SJCRH30 (cell line): ENCODE results near the gene PFDN1. TPM values are rescaled to one million over a fixed set of nuclear protein-coding genes. Genes with fewer than 3 reads are reported as not detected.

Experiments used
- DNase-seq, 2 experiments: peaks; one replicate each; pipeline ENCODE4 v3.0.0-alpha.2; 2015 to 2020
- H3K27ac ChIP-seq: fragments of 250-450 bp; sonication (Bioruptor Pico); 2 replicates; pipeline ENCODE4 v1.5.1; 2020; ENCODE audit warnings: mild to moderate bottlenecking, moderate library complexity
- H3K27me3 ChIP-seq: fragments of 250-450 bp; sonication (Bioruptor Pico); 2 replicates; pipeline ENCODE4 v1.5.1; 2020; ENCODE audit warnings: mild to moderate bottlenecking, moderate library complexity
- H3K36me3 ChIP-seq: fragments of 250-450 bp; sonication (Bioruptor Pico); 2 replicates; pipeline ENCODE4 v1.5.1; 2020; ENCODE audit warnings: mild to moderate bottlenecking, moderate library complexity
- H3K4me1 ChIP-seq: fragments of 250-450 bp; sonication (Bioruptor Pico); 2 replicates; pipeline ENCODE4 v1.5.1; 2020; ENCODE audit warnings: mild to moderate bottlenecking, moderate library complexity
- H3K4me3 ChIP-seq: fragments of 250-450 bp; sonication (Bioruptor Pico); 2 replicates; pipeline ENCODE4 v1.5.1; 2020; ENCODE audit warnings: mild to moderate bottlenecking, moderate library complexity
- H3K9me3 ChIP-seq: fragments of 250-450 bp; sonication (Bioruptor Pico); replicated peaks from 2 replicates; pipeline ENCODE4 v1.5.1; 2020; ENCODE audit warnings: mild to moderate bottlenecking, moderate library complexity
- total RNA-seq: library from RNA; depleted of rRNA; stranded (reverse); fragments of >200 nt; shearing (Covaris generic); gene quantifications from 2 replicates; pipeline ENCODE4 v1.2.3, GENCODE V29; 2014

PFDN1 gene
- total RNA-seq, 1 experiment from 2014 or later, result 93.9 TPM

DNA sequence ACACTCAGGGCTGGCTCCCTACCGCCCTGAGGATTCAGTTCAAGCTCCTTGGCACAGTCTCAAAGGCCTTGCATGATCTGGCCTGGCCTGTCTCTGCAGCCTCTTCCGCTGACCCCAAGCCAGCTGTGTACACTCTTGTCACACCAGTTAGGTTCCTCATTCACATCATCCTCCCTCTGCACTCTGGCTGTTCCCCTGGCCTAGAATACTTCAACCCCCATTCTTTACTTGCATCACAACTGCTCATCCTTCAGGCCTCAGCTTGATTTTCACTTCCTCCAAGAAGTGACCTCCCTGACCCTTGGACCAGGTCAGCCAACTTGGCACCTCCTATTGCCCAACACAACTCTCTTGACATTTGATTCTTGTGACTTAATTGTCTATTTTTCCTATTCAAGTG is 18.9 kb upstream of the PFDN1 start:
- no peak overlapping the region for H3K27ac ChIP-seq
- no peaks in the 10 kb centered on the region for H3K27me3 ChIP-seq
- no peaks in the 10 kb centered on the region for H3K9me3 ChIP-seq
- H3K4me3 ChIP-seq, result no peak overlapping the region
- DNase-seq, result no peak
- peaks cover 29% of the 10 kb centered on the region for H3K4me1 ChIP-seq
- H3K36me3 ChIP-seq, result no peaks in the 10 kb centered on the region

DNA sequence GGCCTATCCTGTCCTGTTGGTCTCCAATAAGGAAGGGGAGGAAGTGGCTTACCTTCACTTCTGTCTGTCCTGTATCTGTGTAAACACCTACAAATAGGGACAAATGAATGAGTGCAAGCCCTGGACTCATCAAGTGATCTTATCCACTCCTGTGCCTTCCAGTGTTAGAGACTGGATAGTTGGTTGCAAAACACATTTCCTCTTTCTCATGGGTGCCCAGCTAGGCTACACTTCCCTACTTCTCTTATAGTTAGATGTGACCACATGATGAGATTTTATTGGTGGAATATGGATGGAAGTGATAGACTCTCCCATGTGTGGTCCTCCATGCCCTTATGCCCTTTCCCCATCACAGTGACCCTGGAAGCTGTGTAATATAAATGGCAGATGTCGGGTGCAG is 16.9 kb upstream of the PFDN1 start:
- no peak overlapping the region for H3K27ac ChIP-seq
- H3K4me1 ChIP-seq, result peaks cover 24% of the 10 kb centered on the region
- no peak for DNase-seq
- H3K27me3 ChIP-seq, result no peaks in the 10 kb centered on the region
- H3K4me3 ChIP-seq, result no peak overlapping the region
- no peaks in the 10 kb centered on the region for H3K36me3 ChIP-seq
- H3K9me3 ChIP-seq, result no peaks in the 10 kb centered on the region

DNA sequence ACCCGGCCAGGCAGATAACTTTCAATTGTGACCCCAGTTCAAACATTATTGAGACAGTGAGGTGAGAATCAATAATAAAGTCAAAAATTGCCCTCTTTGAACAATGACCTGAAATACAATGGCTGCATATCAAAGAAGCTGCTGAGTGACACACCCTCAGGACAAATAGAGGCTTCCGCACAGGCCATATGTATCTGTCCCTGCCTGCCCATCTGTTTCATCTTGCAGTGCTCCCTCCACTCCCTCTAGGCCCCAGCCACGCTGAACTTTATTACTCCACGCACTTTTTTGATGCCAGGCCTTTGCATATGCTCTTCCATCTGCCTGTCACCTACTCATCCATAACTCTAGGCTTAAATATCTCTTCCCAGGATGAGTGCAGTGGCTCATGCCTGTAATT is 15.9 kb upstream of the PFDN1 start:
- H3K36me3 ChIP-seq, result no peaks in the 10 kb centered on the region
- no peak for DNase-seq
- no peak overlapping the region for H3K4me3 ChIP-seq
- no peaks in the 10 kb centered on the region for H3K9me3 ChIP-seq
- H3K27me3 ChIP-seq, result no peaks in the 10 kb centered on the region
- peaks cover 14% of the 10 kb centered on the region for H3K4me1 ChIP-seq
- H3K27ac ChIP-seq, result no peak overlapping the region

DNA sequence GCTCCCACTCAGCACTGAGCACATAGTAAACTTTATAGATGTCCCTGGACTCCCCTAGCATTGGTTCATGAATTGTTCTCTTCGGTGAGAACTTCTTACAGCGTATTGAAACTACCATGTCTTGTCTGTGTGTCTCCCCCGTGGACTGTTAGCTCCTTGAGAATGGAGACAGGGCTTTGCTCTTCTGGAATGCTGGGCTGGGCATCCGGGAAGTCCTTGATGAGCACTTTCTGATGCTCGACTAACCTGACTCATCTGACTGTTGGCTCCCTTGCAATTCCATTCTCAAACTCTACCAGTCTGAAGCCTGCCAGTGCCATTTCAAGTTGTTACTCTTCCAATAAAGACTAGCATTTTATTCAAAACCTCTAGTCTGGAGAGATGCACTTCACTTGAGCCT is 15.0 kb upstream of the PFDN1 start:
- Histone ChIP-seq H3K27me3 (no peaks in the 10 kb centered on the region), H3K4me3 (no peak overlapping the region), H3K9me3 (no peaks in the 10 kb centered on the region), H3K4me1 (peaks cover 4% of the 10 kb centered on the region), H3K27ac (no peak overlapping the region), H3K36me3 (no peaks in the 10 kb centered on the region)
- no peak for DNase-seq

DNA sequence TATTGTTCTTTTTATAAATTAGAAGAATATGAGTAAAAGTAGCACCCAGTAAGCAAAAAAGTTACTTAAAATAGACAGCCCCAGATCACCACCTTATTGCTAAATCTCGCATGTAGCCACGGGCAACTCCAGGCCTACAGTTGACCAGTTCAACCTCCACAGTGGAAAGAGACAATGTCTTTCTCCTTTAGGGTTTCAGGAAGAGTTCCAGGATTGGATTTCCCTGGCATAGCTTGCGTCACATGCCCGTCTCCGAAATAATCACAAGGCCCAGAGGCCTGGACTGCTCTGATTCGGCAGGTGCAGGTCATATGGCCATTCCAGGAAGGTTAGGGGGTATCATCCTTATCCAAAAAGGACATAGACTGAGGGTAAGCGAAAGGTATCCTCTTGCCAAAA is 9.9 kb upstream of the PFDN1 start:
- no peaks in the 10 kb centered on the region for H3K27me3 ChIP-seq
- no peak for DNase-seq
- H3K27ac ChIP-seq, result no peak overlapping the region
- H3K9me3 ChIP-seq, result no peaks in the 10 kb centered on the region
- no peaks in the 10 kb centered on the region for H3K36me3 ChIP-seq
- H3K4me3 ChIP-seq, result no peak overlapping the region
- H3K4me1 ChIP-seq, result 0 out of 2 replicates have a peak, but pooled peaks cover 2% of the 10 kb centered on the region

DNA sequence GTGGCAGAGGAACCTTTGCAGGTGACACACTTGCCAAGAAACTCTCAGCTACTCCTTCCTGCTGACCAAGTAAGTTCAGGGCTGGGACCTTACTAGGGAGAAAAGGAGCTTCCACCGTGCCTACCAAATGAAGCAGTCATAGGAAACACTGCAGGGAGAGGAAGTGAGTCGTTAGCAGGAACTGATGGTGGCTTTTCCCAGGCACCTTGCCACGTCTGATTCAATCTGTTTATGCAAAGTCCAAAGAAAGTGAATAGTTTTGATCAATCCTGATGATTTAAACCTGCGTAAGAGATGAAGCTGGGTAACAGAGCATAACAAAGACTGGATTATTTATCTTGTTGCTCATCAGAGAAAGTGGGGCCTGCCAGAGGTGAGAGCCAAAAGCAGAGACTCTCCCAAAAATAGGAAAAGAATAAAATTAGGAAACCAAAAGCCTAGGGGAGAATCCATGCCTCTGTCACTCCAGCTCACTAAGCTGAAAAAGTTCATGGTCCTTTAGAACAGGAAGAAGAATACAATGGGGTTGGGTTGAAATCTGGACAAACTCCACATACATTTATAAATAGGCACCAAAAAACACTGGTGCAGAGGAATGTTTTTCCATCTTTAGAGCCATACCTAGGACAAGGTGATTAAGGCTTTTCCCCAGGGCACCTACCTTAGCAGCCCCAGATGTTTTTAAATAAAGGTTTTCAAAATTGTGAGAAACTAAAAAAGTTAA is 9.3 kb upstream of the PFDN1 start:
- H3K9me3 ChIP-seq, result no peaks in the 10 kb centered on the region
- H3K36me3 ChIP-seq, result no peaks in the 10 kb centered on the region
- no peaks in the 10 kb centered on the region for H3K27me3 ChIP-seq
- H3K4me1 ChIP-seq, result 0 out of 2 replicates have a peak, but pooled peaks cover 2% of the 10 kb centered on the region
- no peak overlapping the region for H3K4me3 ChIP-seq
- no peak overlapping the region for H3K27ac ChIP-seq
- no peak for DNase-seq

DNA sequence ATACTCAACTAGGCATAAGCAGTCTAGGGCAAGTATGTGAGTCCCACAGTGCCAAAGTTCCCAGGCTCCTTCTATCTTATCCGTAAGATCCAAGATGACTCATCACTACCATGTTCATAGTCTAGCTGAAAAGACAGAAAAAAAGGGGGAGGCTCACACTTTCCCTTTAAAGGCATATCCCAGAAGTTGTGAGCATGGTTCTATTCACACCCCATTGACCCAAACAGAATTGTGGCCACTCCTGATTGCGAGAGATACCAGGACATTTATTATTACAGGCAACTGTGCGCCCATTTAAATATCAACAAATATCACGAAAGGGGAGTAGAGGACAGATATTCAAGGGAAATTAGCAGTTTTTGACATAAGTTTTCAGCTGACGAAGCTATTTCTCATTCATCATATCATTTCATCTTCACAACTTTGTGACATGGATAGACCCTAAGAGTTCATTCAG is 8.1 kb upstream of the PFDN1 start:
- Histone ChIP-seq H3K27ac (no peak overlapping the region), H3K9me3 (no peaks in the 10 kb centered on the region), H3K36me3 (no peaks in the 10 kb centered on the region), H3K4me3 (no peak overlapping the region), H3K27me3 (no peaks in the 10 kb centered on the region), H3K4me1 (0 out of 2 replicates have a peak, but pooled peaks cover 2% of the 10 kb centered on the region)
- DNase-seq, result peak in 1 of 2 experiments; percentile 22

DNA sequence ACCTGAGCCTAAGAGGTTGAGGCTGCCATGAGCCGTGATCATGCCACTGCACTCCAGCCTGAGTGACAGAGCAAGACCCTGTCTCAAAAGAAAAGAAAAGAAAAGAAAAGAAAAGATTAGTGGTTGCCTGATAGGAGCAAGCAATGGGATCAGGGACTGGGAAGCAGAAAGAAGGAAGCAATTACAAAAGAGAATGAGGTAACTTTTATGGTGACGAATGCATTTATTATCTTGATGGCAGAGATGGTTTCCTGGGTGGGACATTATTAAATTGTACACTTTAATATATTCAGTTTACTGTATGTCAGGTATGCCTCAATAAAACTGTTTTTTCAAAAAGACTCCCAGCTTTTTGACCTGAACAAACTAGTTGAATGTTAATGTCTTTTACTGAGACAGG is 7.5 kb upstream of the PFDN1 start:
- Histone ChIP-seq H3K9me3 (no peaks in the 10 kb centered on the region), H3K4me3 (no peak overlapping the region), H3K27me3 (no peaks in the 10 kb centered on the region), H3K4me1 (0 out of 2 replicates have a peak, but pooled peaks cover 2% of the 10 kb centered on the region), H3K36me3 (no peaks in the 10 kb centered on the region), H3K27ac (no peak overlapping the region)
- no peak for DNase-seq

DNA sequence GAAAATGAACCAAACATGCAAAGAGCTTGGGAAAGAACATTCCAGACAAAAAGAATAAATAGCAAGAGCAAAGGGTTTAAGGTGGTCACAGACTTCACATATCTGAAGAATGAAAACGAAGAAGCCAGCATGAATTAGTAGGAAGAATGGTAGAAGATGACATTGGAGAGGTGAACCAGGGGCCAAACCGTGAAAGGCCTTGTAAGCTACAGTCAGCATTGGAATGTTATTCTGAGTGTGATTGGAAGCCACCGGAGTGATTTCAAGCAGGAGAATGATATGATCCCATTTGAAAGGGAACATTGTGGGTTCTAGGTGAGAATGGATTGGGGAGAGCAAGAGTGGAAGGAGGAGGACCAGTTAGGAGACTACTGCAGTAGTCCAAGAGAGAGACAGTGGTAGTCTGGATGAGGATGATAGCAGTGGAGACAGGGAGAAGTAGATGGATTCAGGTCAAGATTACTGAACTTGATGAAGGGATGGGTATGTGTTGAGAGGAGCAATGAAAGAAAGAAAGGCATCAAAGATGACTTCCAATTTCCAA is 6.9 kb upstream of the PFDN1 start:
- no peak overlapping the region for H3K27ac ChIP-seq
- no peaks in the 10 kb centered on the region for H3K27me3 ChIP-seq
- H3K36me3 ChIP-seq, result no peaks in the 10 kb centered on the region
- DNase-seq, result no peak
- no peaks in the 10 kb centered on the region for H3K9me3 ChIP-seq
- no peak overlapping the region for H3K4me3 ChIP-seq
- 0 out of 2 replicates have a peak, but pooled peaks cover 2% of the 10 kb centered on the region for H3K4me1 ChIP-seq

DNA sequence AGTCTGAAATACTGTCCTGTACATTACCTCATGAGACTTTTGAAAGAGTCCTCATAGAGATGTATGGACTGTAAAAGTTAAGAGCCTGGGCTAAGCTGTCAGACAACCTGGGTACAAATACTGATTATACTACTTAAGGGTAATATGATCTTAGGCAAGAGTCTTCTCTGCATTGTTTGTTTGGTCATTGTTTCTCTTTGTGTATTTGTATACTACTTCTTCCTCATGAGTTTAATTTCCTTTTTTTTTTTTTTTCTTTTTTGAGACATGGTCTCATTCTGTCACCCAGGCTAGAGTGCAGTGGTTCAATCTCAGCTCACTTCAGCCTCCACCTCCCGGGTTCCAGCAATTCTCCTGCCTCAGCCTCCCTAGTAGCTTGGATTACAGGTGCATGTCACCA is 2.6 kb upstream of the PFDN1 start:
- Histone ChIP-seq H3K27ac (no peak overlapping the region), H3K4me1 (peaks cover 4% of the 10 kb centered on the region; the same call in 1 of the 2 replicates), H3K27me3 (no peaks in the 10 kb centered on the region), H3K36me3 (peaks cover 2% of the 10 kb centered on the region; the same call in 1 of the 2 replicates), H3K4me3 (no peak overlapping the region), H3K9me3 (no peaks in the 10 kb centered on the region)
- DNase-seq, result no peak

DNA sequence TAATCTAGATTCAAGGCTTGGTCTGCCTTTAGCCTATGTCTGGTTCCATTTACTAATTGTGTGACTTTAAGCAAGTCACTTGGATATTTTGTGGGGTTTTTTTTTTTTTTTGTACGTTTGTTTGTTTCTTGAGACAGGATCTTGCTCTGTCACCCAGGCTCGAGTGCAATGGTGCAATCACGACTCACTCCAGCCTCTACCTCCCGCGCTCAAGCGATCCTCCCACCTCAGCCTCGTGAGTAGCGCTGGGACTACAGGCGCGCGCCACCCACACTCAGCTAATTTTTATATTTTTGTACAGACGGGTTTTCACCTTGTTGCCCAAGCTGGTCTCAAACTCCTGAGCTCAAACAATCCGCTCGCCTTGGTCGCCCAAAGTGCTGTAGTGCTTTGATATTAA is 1.1 kb upstream of the PFDN1 start:
- no peak for DNase-seq
- no peaks in the 10 kb centered on the region for H3K9me3 ChIP-seq
- H3K27ac ChIP-seq, result no peak overlapping the region
- peaks cover 8% of the 10 kb centered on the region for H3K36me3 ChIP-seq
- no peaks in the 10 kb centered on the region for H3K27me3 ChIP-seq
- peaks cover 4% of the 10 kb centered on the region; the same call in 1 of the 2 replicates for H3K4me1 ChIP-seq
- no peak overlapping the region for H3K4me3 ChIP-seq

DNA sequence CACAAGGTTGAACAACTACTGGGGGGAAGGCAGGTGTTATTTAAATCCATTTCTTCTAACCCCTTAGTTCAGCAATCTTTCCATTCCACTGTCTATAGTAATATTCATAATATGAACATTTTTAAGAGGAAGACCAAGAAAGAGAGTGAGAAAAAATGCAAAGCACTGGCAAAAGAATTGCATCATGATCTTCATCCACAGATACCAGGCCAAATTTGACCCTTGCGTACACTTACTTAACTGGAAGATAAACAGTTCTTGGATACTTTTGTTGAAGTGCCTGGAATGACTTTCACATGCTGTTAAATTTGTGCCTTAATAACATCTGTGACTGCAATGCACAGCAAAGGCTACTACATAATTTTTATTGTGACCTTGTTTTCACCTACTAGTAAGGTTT is 1.8 kb downstream of the PFDN1 start:
- Histone ChIP-seq H3K4me3 (no peak overlapping the region), H3K36me3 (peaks cover 18% of the 10 kb centered on the region), H3K9me3 (no peaks in the 10 kb centered on the region), H3K27ac (no peak overlapping the region), H3K27me3 (no peaks in the 10 kb centered on the region), H3K4me1 (peaks cover 4% of the 10 kb centered on the region; the same call in 1 of the 2 replicates)
- DNase-seq, result no peak

DNA sequence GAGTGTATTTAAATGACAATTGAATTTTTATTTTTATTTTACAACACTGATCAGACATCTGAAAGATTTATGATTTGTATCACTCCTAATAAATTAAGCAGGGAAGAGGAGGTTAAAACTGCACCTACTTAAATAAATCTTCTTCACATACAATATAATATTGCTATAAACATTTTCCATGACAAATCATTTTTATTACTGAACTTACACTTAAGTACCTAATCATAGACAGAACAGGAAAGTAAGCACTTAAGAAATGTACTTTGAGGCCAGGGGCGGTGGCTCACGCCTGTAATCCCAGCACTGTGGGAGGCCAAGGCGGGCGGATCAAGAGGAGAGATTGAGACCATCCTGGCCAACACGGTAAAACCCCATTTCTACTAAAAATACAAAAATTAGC is 3.8 kb downstream of the PFDN1 start:
- no peak overlapping the region for H3K27ac ChIP-seq
- H3K36me3 ChIP-seq, result peaks cover 18% of the 10 kb centered on the region
- H3K4me3 ChIP-seq, result no peak overlapping the region
- H3K27me3 ChIP-seq, result no peaks in the 10 kb centered on the region
- H3K9me3 ChIP-seq, result no peaks in the 10 kb centered on the region
- peaks cover 17% of the 10 kb centered on the region for H3K4me1 ChIP-seq
- no peak for DNase-seq

DNA sequence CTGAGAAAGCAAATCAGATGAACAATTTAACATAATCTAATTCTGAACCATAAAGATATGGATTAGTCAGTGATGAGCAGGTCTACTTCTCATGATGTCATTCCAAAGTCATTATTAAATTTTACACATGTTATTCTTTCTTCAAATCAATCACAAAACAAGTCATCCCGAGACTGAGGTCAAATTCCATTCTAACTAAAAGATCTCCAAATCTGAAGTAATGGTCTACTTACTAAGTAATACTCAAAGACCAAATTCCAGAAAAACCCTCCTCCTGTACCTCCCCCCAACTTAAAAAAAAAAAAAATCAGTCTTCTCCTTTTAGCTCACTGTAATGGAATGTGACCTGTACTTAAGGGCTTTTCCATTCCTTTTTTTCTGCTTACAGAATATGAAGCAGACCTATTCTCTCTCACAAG is 4.7 kb downstream of the PFDN1 start:
- DNase-seq, result no peak
- no peaks in the 10 kb centered on the region for H3K27me3 ChIP-seq
- H3K4me1 ChIP-seq, result peaks cover 17% of the 10 kb centered on the region
- no peaks in the 10 kb centered on the region for H3K9me3 ChIP-seq
- no peak overlapping the region for H3K27ac ChIP-seq
- H3K4me3 ChIP-seq, result no peak overlapping the region
- peaks cover 18% of the 10 kb centered on the region for H3K36me3 ChIP-seq

DNA sequence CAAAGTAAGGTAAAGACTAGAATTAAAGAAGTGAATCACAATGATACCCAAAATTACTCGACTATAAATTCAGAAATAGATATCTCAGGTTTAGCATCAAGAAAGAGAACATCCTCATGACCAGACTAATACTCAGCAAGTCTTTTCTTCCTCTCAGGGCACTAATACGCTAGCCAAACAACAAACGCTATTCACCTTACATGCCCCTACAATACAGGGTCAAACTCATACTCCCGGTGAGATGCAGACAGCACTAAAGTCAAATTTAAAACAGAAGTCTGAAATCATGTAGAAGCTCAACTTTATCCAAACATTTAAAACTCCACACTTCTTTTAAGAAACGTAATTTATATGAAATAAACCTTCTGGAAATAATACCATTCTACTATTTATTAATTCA is 5.6 kb downstream of the PFDN1 start:
- no peaks in the 10 kb centered on the region for H3K9me3 ChIP-seq
- no peak overlapping the region for H3K4me3 ChIP-seq
- H3K4me1 ChIP-seq, result peaks cover 17% of the 10 kb centered on the region
- H3K27me3 ChIP-seq, result no peaks in the 10 kb centered on the region
- H3K27ac ChIP-seq, result no peak overlapping the region
- DNase-seq, result no peak
- H3K36me3 ChIP-seq, result peaks cover 21% of the 10 kb centered on the region

DNA sequence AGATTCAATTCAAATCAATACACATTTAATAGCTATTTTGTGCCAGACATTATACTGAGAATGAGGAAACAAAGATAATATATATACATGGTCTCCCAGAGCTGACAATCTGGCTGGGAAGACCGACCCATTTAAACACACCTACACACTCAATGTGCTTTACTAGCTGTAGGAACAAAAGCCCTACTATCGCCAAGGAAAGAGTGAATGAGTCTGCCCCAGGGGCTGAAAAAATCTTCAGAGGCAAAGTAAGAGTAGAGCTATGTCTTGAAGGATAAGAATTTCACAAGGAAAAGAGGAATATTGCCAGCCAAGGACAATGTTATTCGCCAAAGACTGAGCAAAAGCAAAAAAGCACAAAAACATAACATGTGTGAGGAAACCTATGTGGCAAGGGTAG is 6.6 kb downstream of the PFDN1 start:
- Histone ChIP-seq H3K4me1 (peaks cover 13% of the 10 kb centered on the region), H3K9me3 (no peaks in the 10 kb centered on the region), H3K27ac (no peak overlapping the region), H3K4me3 (no peak overlapping the region), H3K36me3 (peaks cover 21% of the 10 kb centered on the region), H3K27me3 (no peaks in the 10 kb centered on the region)
- no peak for DNase-seq
